K562 (cell line): Measurements from ENCODE around the gene RNF34. TPM values are rescaled to one million over a fixed set of nuclear protein-coding genes. Genes with fewer than 3 reads are reported as not detected.

Experiments
- ATAC-seq: fragments of 200-7000 bp; cut with Tn5 transposase; 3 replicates; pipeline ENCODE4 v1.9.1; 2020; ENCODE audit warnings: moderate library complexity
- BruUV-seq: library from RNA; stranded (reverse); fragments of 400-500 nt; replicated peaks from 2 replicates; lab custom pipeline; 2021; lab: Mats Ljungman, UMichigan
- CTCF ChIA-PET: fragments of 300-600 bp; formaldehyde crosslinking; extraction: SDS; loops from one replicate; lab custom pipeline; 2021; ENCODE audit warnings: low intra/inter-chr PET ratio; lab: Yijun Ruan, JAX
- POLR2A ChIA-PET: fragments of 300-600, 350-650 bp; sonication (Branson Sonifier 250); formaldehyde crosslinking; extraction: SDS; loops from one replicate; lab custom pipeline; 2021; ENCODE audit warnings: antibody characterized with exemption, inconsistent platforms; lab: Yijun Ruan, JAX
- DNase-seq, 4 experiments: peaks; one replicate each; pipeline versions ENCODE4 v3.0.0 to v3.0.0-alpha.2; 2011 to 2018; ENCODE audit warnings: low spot score in 3 of 4, mixed read lengths in 3 of 4; ENCODE audit errors: extremely low read depth in 1 of 4
- FAIRE-seq: peaks from 2 replicates; lab custom pipeline; 2011; peaks lifted over from hg19 to GRCh38; lab: Jason Lieb, UNC
- H2AFZ ChIP-seq: 2 replicates; pipeline ENCODE4 v1.6.0; 2011; ENCODE audit warnings: low read depth, low read length, control low read depth, inconsistent platforms
- H3K27ac ChIP-seq: fragments of 200-600 bp; 3 replicates; pipeline ENCODE4 v1.8.0; 2011; ENCODE audit warnings: low read depth, mild to moderate bottlenecking, control low read depth, inconsistent platforms, low read length, moderate library complexity, mixed read lengths; ENCODE audit errors: extremely low read depth
- H3K27me3 ChIP-seq, 2 experiments: fragments of 300-600 bp in 1 of 2; 2 replicates in 1 of 2; 3 replicates in 1 of 2; pipeline versions ENCODE4 v1.6.0 to v1.8.0; 2011; ENCODE audit warnings: inconsistent platforms in 2 of 2, low read length in 2 of 2, mild to moderate bottlenecking in 1 of 2, mixed read lengths in 1 of 2, moderate library complexity in 1 of 2; ENCODE audit not compliant: control insufficient read depth in 2 of 2, insufficient read depth in 2 of 2
- H3K36me3 ChIP-seq: fragments of 300-600 bp; 3 replicates; pipeline ENCODE4 v1.8.0; 2011; ENCODE audit warnings: mild to moderate bottlenecking, low read length, inconsistent platforms; ENCODE audit not compliant: control insufficient read depth, insufficient read depth
- H3K4me1 ChIP-seq, 2 experiments: fragments of 200-600 bp in 1 of 2; replicated peaks in 1 of 2; 2 replicates in 1 of 2; 3 replicates in 1 of 2; pipeline versions ENCODE4 v1.5.1 to v1.8.0; 2011; ENCODE audit warnings: inconsistent platforms in 2 of 2, low read length in 2 of 2, mild to moderate bottlenecking in 1 of 2, mixed read lengths in 1 of 2, moderate library complexity in 1 of 2; ENCODE audit not compliant: control insufficient read depth in 2 of 2, insufficient read depth in 2 of 2
- H3K4me2 ChIP-seq: 2 replicates; pipeline ENCODE4 v1.6.1; 2011; ENCODE audit warnings: low read length, control low read depth, inconsistent platforms, mixed read lengths; ENCODE audit not compliant: insufficient read depth
- H3K4me3 ChIP-seq: fragments of 200-600 bp; sonication (generic), shearing (Covaris generic); 2 replicates; pipeline ENCODE4 v1.5.1; 2016; ENCODE audit warnings: control low read depth, inconsistent platforms
- H3K79me2 ChIP-seq: fragments of 200-600 bp; 3 replicates; pipeline ENCODE4 v1.8.0; 2011; ENCODE audit warnings: low read length, inconsistent platforms; ENCODE audit not compliant: control insufficient read depth, insufficient read depth
- H3K9ac ChIP-seq, 2 experiments: 2 replicates each; pipeline versions ENCODE4 v1.6.0 to v1.6.1; 2011; ENCODE audit warnings: low read depth in 2 of 2, low read length in 2 of 2, control low read depth in 1 of 2, inconsistent platforms in 1 of 2, mild to moderate bottlenecking in 1 of 2, mixed read lengths in 1 of 2; ENCODE audit not compliant: insufficient read depth in 1 of 2
- H3K9me1 ChIP-seq: one replicate; pipeline ENCODE4 v1.6.0; 2011; ENCODE audit warnings: inconsistent platforms, mild to moderate bottlenecking, low read length, moderate library complexity; ENCODE audit not compliant: control insufficient read depth, insufficient read depth
- H3K9me3 ChIP-seq: replicated peaks from 2 replicates; pipeline ENCODE4 v1.5.1; 2011; ENCODE audit warnings: low read depth, low read length, inconsistent platforms; ENCODE audit not compliant: control insufficient read depth, insufficient read depth
- H4K20me1 ChIP-seq: replicated peaks from 2 replicates; pipeline ENCODE4 v1.6.1; 2011; ENCODE audit warnings: low read length, inconsistent platforms, mixed read lengths; ENCODE audit not compliant: control insufficient read depth, insufficient read depth
- BACH1 ChIP-seq: fragments of 200-800 bp; sonication (Bioruptor generic); IDR thresholded peaks from 2 replicates; pipeline ENCODE4 v1.6.1; 2016; ENCODE audit warnings: missing genetic modification characterization, missing compliant biosample characterization
- GABPB1 ChIP-seq: sonication (generic); formaldehyde crosslinking; IDR thresholded peaks from 2 replicates; pipeline ENCODE4 v1.8.0; 2022; ENCODE audit warnings: mild to moderate bottlenecking, missing genetic modification reagents
- HMGN3 ChIP-seq: IDR thresholded peaks from 2 replicates; pipeline ENCODE4 v1.6.1; 2011; ENCODE audit warnings: borderline replicate concordance, low read depth, mild to moderate bottlenecking, mixed read lengths, low read length; ENCODE audit not compliant: insufficient read length; ENCODE audit errors: extremely low read depth
- MAFF ChIP-seq: IDR thresholded peaks from 2 replicates; pipeline ENCODE4 v1.6.1; 2012; ENCODE audit warnings: low read length, improper control_type of control experiment
- MECOM ChIP-seq: fragments of 250-450 bp; sonication (Bioruptor Pico); IDR thresholded peaks from 2 replicates; pipeline ENCODE4 v1.8.0; 2022; ENCODE audit warnings: inconsistent platforms
- STAT5A ChIP-seq: IDR thresholded peaks from 2 replicates; pipeline ENCODE4 v1.6.1; 2012; ENCODE audit warnings: low read length, inconsistent platforms, borderline replicate concordance
- STAT5B ChIP-seq: fragments of 250-450 bp; sonication (Bioruptor Pico); IDR thresholded peaks from 2 replicates; pipeline ENCODE4 v1.8.0; 2021; ENCODE audit warnings: mild to moderate bottlenecking, inconsistent platforms
- ZZZ3 ChIP-seq: fragments of 450-650 bp; IDR thresholded peaks from 2 replicates; pipeline ENCODE4 v1.6.1; 2016; ENCODE audit warnings: antibody characterized with exemption, mild to moderate bottlenecking, moderate library complexity
- WGBS: fragments of 100-300 bp; shearing (Covaris generic); methylation state at CpG from one replicate; pipeline ENCODE4 v1.1.6; 2016; ENCODE audit warnings: low coverage, mixed read lengths; ENCODE audit not compliant: insufficient coverage; ENCODE audit errors: missing lambda C conversion rate; 5-methylcytosine and 5-hydroxymethylcytosine counted together
- in situ Hi-C: fragments of 300-500 bp; cut with MboI; formaldehyde crosslinking; loops from 4 replicates; pipeline ENCODE4 v1.15.0; 2018; ENCODE audit warnings: inconsistent platforms, mixed read lengths
- intact Hi-C: fragments of 100-400 bp; cut with micrococcal nuclease; formaldehyde crosslinking; loops from 2 replicates; pipeline ENCODE4 v1.14.2; 2022
- polyA plus RNA-seq, 8 experiments: library from polyadenylated mRNA; depleted of rRNA in 4 of 8; stranded (reverse) in 5 of 8; unstranded in 3 of 8; fragments of >200 nt; fragmentation: Nextera tagmentation in 2 of 8; fragmentation: Illumina TruSeq in 1 of 8; extraction: Ambion mirVana in 2 of 8; extraction: Trizol in 1 of 8; gene quantifications; 2 replicates each; pipeline versions ENCODE4 v1.2.1 to v1.2.3, GENCODE V29; 2011 to 2014; ENCODE audit warnings: inconsistent platforms in 1 of 8, missing spikeins in 1 of 8
- total RNA-seq, 7 experiments: library from RNA; depleted of rRNA in 6 of 7; stranded (reverse); fragments of >200 nt in 6 of 7; fragmentation: Illumina TruSeq in 2 of 7; extraction: Trizol in 2 of 7; gene quantifications; 2 replicates each; pipeline versions ENCODE4 v1.2.1 to v1.2.3, GENCODE V29; 2011 to 2021; ENCODE audit warnings: low replicate concordance in 1 of 7

RNF34 gene
- total and polyA plus RNA-seq, 9 of the 15 experiments (the other 6 are each of a cell fraction or from before 2014, with no cell fraction given), result 41.7 to 88.9 (median 54.1) TPM

- Histone ChIP-seq H3K27ac (no peak overlapping the region), H3K79me2 (peaks cover 63% of the 10 kb centered on the region), H3K4me3 (no peak overlapping the region), H3K9ac (peak overlapping the region in 1 of 2 experiments; percentile 19; a peak in 1 of 4 replicates), H2AFZ (no peak overlapping the region), H3K27me3 (no peaks in the 10 kb centered on the region), H3K36me3 (peaks cover 29% of the 10 kb centered on the region; the same call in 2 of the 3 replicates), H3K9me1 (no peaks in the 10 kb centered on the region), H3K9me3 (no peaks in the 10 kb centered on the region), H3K4me1 (peaks cover 0 to 19% of the 10 kb centered on the region in 2 experiments; a peak in 3 of 5 replicates), H3K4me2 (no peak overlapping the region), H4K20me1 (no peaks in the 10 kb centered on the region; the same call in 1 of the 2 replicates)
- no TSS peak for BruUV-seq
- intact Hi-C loops (no loop called here), in situ Hi-C loops (no loop called here)
- 87% methylated on average over 23 of the region's 23 CpGs for WGBS
- FAIRE-seq (no peak), DNase-seq (no peak), ATAC-seq (no peak)
- TF ChIP-seq STAT5B (CRISPR knock-in tag) (no peak), STAT5A (no peak), HMGN3 (no peak), MAFF (no peak), MECOM (CRISPR knock-in tag) (no peak), BACH1 (no peak), GABPB1 (no peak), ZZZ3 (no peak)
- CTCF ChIA-PET, result no interaction called here
- POLR2A ChIA-PET, result interaction anchor here (0.6 to 1.8 kb wide), 6 partner anchors 7 to 784 kb away, joined by 3 to 4 read pairs (median 3); no protein-coding TSS in a partner anchor
Measured at GRCh38 chr12:121455766-121456420, 56.0 kb downstream of the RNF34 start.
